ENCODE data around the gene MGAM2. TPM values are rescaled to one million over a fixed set of nuclear protein-coding genes. Genes with fewer than 3 reads are reported as not detected.

Gene MGAM2
- total RNA-seq, 2 experiments from 2014 or later: not detected

DNA sequence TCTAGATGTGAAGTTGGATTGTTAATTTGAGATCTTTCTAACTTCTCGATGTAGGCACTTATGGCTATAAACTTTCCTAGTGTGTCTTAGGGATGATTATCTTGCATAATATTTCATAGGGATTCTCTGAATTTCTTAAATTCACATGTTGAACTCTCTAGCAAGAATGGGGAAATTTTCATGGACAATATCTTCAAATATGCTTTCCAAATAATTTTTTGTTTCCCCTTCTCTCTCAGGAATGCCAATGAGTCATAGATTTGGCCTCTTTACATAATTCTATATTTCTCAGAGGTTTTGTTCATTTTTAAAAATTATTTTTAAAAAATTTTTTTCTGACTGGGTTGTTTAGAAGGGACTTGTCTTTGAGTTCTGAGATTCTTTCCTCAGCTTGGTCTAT is 68.9 kb downstream of the MGAM2 start:
- Mint-ChIP-seq H3K9me3 (no peaks in the 10 kb centered on the region), H3K27ac (no peak overlapping the region), H3K27me3 (peaks cover 4% of the 10 kb centered on the region), H3K36me3 (no peaks in the 10 kb centered on the region), H3K4me3 (no peak overlapping the region), H3K4me1 (peaks cover 5% of the 10 kb centered on the region)
- DNase-seq: no peak

DNA sequence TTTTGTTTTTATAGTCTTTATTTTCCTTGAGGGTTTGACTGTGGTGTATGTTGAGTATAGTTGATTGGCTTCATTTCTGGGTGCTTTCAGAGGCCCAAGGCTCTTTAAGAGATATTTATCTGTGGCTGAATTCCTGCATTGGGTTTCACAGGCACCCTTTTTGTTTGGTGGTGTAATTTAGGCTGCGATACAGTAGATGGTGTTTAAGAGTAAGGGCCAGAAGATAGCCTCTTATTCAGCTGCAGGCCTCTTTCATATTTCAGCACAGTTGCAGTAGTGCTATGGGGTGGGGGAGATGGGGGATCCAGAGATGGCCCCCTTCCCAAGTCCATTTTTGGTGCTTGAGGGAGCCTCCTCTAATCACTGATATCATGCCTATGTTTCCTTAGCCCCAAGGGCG is 69.7 kb downstream of the MGAM2 start:
- Mint-ChIP-seq H3K36me3 (no peaks in the 10 kb centered on the region), H3K27me3 (peaks cover 4% of the 10 kb centered on the region), H3K27ac (no peak overlapping the region), H3K4me3 (no peak overlapping the region), H3K4me1 (peaks cover 5% of the 10 kb centered on the region), H3K9me3 (no peaks in the 10 kb centered on the region)
- DNase-seq: no peak

DNA sequence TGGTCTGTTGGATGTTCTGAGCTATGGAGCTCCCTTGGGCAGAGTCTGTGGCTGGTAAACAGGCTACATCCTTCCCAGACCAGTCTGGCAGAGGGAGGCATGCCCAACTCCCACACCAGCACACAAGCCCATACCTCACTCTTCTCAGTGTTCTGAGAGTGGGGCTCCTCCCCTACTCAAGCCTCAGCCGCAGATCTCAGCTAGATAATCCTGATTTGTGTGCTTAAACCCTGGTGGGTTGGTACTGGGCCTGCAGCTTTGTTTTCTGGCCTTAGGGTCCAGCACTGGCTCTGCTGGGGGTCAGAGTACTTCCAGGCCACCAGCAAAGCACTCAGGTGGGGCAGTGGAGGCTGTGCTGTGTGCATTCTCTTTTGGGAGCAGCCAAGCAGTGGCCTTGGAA is 70.4 kb downstream of the MGAM2 start:
- Mint-ChIP-seq H3K36me3 (no peaks in the 10 kb centered on the region), H3K27ac (no peak overlapping the region), H3K4me1 (peaks cover 5% of the 10 kb centered on the region), H3K9me3 (no peaks in the 10 kb centered on the region), H3K4me3 (no peak overlapping the region), H3K27me3 (peaks cover 4% of the 10 kb centered on the region)
- no peak for DNase-seq

DNA sequence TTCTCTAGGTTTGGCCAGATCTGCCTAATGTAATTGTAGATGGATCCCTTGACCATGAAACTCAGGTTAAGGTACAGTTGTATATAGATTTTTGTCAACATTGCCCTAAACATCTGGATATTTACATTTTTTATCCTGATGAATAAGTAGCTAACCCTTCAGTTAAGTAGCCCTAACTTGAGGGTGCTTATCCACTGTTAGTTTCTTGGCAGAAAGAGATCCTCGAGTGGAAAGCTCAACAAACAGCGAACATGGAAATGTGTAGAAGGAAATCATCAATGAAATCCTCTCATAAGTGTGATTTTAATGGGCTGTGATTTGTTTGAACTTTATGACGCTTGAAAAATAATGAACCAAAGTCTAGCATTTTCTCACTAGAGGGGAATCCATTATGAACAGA is 73.6 kb downstream of the MGAM2 start:
- peaks cover 3% of the 10 kb centered on the region for H3K4me1 Mint-ChIP-seq
- no peak overlapping the region for H3K4me3 Mint-ChIP-seq
- no peak for DNase-seq
- no peaks in the 10 kb centered on the region for H3K9me3 Mint-ChIP-seq
- peaks cover 4% of the 10 kb centered on the region for H3K27me3 Mint-ChIP-seq
- no peaks in the 10 kb centered on the region for H3K36me3 Mint-ChIP-seq
- H3K27ac Mint-ChIP-seq: no peak overlapping the region

DNA sequence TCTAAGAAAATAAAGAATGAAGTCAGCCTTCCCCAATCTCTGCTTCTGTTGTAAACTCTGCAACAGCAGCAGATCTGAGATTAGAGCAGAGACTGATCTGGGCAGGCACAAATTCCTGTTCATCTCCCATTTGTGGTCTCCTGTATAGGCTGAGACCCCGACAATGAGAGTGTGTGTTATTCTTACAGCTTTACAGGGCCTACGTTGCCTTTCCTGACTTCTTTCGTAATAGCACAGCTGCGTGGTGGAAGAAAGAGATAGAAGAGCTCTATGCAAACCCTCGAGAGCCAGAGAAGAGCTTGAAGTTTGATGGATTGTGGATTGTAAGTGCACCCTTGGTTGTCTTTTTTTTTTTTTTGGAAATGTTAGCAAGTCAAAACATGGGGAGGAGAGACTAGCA is 74.3 kb downstream of the MGAM2 start:
- no peak for DNase-seq
- no peak overlapping the region for H3K4me3 Mint-ChIP-seq
- no peaks in the 10 kb centered on the region for H3K9me3 Mint-ChIP-seq
- H3K36me3 Mint-ChIP-seq: no peaks in the 10 kb centered on the region
- H3K27ac Mint-ChIP-seq: no peak overlapping the region
- peaks cover 4% of the 10 kb centered on the region for H3K27me3 Mint-ChIP-seq
- peaks cover 3% of the 10 kb centered on the region for H3K4me1 Mint-ChIP-seq

DNA sequence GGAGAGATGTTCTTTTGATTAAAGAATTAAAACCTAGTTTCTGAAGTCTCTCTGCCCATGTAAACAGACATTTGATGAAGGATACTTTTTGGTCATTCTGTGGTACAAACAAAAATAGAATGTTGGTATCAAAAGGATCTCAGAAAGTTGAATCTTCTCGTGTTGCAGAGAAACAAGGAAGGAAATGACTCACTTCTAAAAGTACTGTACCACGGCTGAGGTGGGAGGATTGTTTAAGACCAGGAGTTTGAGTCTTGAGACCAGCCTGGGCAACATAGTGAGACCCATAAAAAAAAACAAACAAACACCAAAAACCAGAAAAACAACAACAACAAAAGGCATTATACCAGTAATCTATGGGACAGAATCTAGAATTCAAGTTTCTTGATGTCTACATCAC is 76.6 kb downstream of the MGAM2 start:
- Mint-ChIP-seq H3K9me3 (no peaks in the 10 kb centered on the region), H3K36me3 (no peaks in the 10 kb centered on the region), H3K4me3 (no peak overlapping the region), H3K4me1 (peaks cover 3% of the 10 kb centered on the region), H3K27me3 (peaks cover 4% of the 10 kb centered on the region), H3K27ac (no peak overlapping the region)
- no peak for DNase-seq

DNA sequence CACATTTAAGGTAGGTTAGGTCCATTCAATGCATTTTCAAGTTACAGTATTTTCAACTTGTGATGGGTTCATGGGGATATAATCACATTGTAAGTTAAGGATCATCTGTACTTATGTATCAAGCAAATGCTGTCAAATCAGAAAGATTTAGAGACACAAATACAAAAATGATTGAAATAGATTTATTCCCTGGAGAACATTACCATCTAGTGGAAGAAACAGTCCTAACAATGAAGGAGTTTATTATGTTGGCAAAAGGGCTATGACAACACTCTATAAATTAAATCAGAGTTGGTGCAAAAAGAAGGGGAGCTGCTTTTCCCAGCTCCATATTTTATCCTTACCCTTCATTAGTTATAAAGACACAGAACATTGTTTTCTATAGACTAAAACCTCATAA is 77.3 kb downstream of the MGAM2 start:
- Mint-ChIP-seq H3K4me1 (peaks cover 3% of the 10 kb centered on the region), H3K36me3 (no peaks in the 10 kb centered on the region), H3K27me3 (peaks cover 4% of the 10 kb centered on the region), H3K27ac (no peak overlapping the region), H3K4me3 (no peak overlapping the region), H3K9me3 (no peaks in the 10 kb centered on the region)
- DNase-seq: no peak

DNA sequence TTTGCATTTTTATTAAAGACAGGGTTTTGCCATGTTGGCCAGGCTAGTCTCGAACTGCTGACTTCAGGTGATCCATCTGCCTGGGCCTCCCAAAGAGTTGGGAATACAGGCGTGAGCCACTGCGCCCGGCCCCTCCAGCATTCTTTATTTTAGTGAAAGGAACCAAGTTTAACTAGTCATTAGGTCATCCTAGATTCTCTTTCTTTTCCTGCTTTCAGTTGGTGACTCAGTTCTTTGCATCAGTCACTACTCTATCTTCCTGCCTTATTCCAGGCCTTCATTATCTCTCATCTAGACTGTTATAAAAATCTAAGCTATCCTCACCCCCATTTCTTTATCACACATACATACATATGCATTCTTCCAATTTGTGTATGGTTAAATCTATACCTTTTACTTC is 82.7 kb downstream of the MGAM2 start:
- Mint-ChIP-seq H3K27ac (no peak overlapping the region), H3K4me1 (no peaks in the 10 kb centered on the region), H3K9me3 (no peaks in the 10 kb centered on the region), H3K36me3 (no peaks in the 10 kb centered on the region), H3K4me3 (no peak overlapping the region), H3K27me3 (peaks cover 7% of the 10 kb centered on the region)
- no peak for DNase-seq

DNA sequence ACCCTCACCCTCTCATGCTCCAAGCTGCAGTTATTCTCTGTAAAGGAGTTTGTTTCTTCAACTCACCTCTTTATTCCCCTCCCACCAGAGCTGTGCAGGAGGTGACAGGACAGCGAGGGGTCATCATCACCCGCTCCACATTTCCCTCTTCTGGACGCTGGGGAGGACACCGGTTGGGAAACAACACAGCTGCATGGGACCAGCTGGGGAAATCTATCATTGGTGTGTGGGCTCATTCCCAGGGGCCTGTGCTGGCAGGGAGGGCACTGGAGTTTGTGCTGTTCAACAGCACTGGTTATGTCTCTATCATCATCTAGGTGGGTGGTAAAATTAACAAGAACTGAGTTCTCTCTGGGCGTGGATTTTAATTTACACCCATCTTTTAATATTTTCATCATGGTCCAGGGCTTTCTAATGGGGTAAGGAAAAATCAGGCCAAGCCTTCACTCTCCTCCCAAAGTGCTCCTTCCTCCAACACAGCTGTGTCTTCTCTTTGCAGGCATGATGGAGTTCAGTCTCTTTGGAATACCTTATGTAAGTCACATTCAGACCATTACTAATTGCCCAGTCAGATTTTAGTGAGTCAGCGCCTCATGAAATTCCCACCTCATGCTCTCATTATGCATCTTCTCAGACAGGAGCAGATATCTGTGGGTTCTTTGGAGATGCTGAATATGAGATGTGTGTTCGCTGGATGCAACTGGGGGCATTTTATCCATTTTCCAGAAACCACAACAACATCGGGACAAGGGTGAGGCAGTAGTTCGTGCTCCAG is 84.7 kb downstream of the MGAM2 start:
- no peaks in the 10 kb centered on the region for H3K9me3 Mint-ChIP-seq
- H3K4me1 Mint-ChIP-seq: no peaks in the 10 kb centered on the region
- H3K27ac Mint-ChIP-seq: no peak overlapping the region
- H3K4me3 Mint-ChIP-seq: no peak overlapping the region
- DNase-seq: no peak
- H3K27me3 Mint-ChIP-seq: peaks cover 9% of the 10 kb centered on the region
- H3K36me3 Mint-ChIP-seq: no peaks in the 10 kb centered on the region

DNA sequence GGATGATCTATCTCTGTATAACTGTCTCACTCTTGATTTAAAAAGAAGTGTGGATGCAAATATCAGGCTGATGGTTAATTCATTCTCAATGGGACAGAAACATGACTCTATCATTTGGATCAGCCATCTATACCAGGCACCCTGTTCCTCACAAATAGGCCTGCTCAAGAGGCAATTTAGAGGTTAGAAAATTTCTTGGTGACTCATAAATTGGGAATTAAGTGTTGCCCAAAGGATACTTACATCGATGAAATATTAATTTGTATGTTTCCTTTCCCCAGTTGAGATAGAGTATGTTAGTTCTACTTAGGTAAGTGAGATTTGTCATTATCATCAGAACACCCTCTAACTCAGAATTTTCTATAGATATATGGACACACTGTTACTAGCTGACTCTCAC is 88.7 kb downstream of the MGAM2 start:
- Mint-ChIP-seq H3K9me3 (no peaks in the 10 kb centered on the region), H3K36me3 (no peaks in the 10 kb centered on the region), H3K27ac (no peak overlapping the region), H3K27me3 (peaks cover 25% of the 10 kb centered on the region), H3K4me1 (no peaks in the 10 kb centered on the region), H3K4me3 (no peak overlapping the region)
- DNase-seq: no peak

DNA sequence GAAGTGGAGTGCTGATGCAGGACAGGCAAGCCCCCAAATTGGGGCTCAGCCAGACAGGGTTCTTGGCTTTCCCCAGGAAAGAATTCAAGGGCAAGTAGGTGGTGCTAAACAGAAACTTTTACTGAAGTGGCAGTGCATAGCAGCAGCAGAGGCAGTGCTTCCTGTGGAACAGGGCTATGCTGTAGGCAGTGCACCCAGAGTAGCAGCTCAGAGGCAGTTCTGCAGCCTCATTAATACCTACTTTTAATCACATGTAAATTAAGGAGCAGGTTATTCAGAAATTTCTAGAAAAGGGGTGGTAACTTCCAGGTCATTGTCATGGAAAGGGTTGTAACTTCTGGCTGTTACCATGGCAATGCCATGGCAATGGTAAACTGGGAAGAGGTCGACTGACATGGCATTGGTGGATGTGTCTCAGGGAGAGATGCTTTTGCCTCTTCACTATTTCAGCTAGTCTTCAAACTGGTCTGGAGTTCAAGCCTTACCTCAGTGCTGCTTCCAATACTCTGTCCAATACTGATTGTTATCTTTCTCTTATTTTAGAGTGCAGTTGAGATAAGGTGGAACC is 117.1 kb downstream of the MGAM2 start:
- Mint-ChIP-seq H3K27me3 (peaks cover 16% of the 10 kb centered on the region), H3K27ac (no peak overlapping the region), H3K4me3 (no peak overlapping the region), H3K9me3 (no peaks in the 10 kb centered on the region), H3K36me3 (no peaks in the 10 kb centered on the region), H3K4me1 (no peaks in the 10 kb centered on the region)
- no peak for DNase-seq

DNA sequence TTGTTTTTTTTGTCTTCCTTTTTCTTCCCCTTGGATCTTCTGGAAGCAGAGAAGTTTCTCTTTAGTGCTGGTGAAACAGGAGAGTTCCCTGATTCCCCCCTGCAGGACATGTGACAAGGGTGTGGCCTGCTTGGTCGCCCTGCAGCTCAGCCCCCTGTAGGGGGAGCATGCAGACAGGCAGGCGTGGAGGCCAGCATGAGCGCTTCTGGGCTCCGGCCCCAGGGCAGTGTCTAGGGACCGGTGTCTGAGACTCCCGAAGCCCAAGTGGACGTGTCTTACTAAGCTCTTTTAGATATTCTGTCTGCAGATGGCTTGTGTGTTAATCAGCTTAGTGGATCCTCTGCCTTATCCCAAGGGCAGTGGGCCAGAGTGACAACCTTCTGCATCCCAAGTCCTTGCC is 120.2 kb downstream of the MGAM2 start:
- DNase-seq: peak; percentile 2
- Mint-ChIP-seq H3K4me3 (no peak overlapping the region), H3K27me3 (peaks cover 25% of the 10 kb centered on the region), H3K27ac (no peak overlapping the region), H3K4me1 (no peaks in the 10 kb centered on the region), H3K36me3 (no peaks in the 10 kb centered on the region), H3K9me3 (no peaks in the 10 kb centered on the region)

DNA sequence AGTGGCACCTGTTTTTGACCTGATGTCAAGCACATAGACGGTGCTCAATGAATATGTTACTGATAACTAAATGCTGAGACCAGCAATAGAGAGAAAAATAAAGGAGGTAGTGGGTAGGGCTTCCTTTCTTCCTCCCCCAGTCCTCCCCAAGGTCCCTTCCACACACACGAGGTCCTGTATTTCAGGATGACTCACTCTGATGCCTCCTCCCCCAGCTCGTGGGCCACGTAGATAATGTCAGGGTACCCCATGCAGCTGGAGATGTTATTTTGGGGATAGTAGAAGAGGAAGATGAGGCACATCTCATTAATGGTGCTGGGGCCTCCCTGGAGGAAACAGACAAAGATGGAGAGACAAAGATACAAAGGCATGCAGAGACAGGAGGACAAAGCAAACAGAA is 129.0 kb downstream of the MGAM2 start:
- Mint-ChIP-seq H3K4me1 (peaks cover 2% of the 10 kb centered on the region), H3K36me3 (no peaks in the 10 kb centered on the region), H3K27me3 (peaks cover 21% of the 10 kb centered on the region), H3K27ac (no peak overlapping the region), H3K4me3 (no peak overlapping the region), H3K9me3 (no peaks in the 10 kb centered on the region)
- no peak for DNase-seq

DNA sequence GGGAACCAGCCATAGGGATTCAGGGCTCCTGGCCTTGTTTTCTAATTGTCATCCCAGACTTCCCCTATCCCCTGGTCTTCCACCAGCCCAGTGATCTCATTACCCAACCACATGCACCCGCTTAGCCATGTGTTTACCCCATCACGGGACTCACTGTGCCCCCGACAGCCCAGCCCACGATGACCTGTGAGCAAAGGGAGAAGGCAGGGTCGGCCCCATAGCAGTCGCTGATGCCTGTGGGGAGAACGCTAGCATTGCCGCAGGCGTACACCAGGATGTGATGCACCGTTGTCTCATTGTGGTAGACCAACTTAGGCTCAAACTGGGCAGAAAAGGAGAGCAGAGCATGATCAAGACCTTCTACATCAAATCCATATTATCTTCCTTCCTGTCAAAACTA is 132.3 kb downstream of the MGAM2 start:
- Mint-ChIP-seq H3K4me1 (peaks cover 2% of the 10 kb centered on the region), H3K27ac (no peak overlapping the region), H3K27me3 (peaks cover 13% of the 10 kb centered on the region), H3K36me3 (no peaks in the 10 kb centered on the region), H3K9me3 (no peaks in the 10 kb centered on the region), H3K4me3 (no peak overlapping the region)
- DNase-seq: no peak

DNA sequence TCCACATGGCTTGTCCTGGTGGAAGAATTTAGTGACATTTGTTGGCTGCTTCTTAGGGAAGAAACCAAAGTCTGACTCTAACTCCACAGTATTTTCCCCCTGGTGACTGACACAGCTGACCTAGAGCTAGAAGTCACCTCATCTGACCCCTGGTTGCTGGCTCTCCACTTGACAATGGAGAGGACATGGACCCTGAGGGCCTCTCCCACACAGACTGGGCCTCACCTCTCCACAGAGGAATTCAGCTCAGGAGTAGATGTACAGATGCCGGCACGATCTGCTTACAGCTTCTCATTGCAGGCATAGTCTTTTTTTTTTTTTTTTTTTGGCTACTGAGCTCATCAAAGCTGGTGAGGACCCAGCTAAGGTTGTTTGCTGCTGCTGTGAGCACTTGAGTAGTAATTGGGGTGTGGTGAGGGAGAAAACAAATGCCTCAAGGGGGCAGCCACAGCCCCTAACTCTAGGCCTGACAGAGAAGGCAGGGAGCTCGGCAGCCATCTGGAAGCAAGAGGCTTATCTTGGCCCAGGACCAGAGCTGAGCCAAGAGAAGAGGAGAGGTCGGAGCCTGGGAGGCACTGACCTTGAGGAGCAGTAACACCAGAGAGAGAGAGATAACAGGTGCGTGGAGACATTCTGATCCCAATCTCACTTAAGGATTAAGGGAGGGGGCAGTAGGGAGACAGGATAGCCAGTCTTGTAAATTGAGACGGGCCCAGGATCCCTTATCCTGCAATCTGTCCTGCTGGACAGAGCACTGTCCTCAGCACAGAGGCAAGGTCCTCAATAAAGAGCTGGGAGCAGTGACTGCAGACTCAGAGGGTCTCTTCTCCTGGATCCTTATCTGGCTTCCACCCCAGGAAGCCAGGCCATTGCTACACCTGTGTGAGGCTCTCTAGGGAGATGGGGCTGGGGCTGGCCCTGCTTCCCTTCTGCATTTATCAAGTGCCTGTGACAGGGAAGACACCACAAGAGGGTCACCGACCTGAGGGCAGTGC is 136.9 kb downstream of the MGAM2 start:
- Mint-ChIP-seq H3K27ac (peak overlapping the region; percentile 39), H3K36me3 (no peaks in the 10 kb centered on the region)

More for the DNA sequence above, 136.9 kb downstream of the MGAM2 start:
- Mint-ChIP-seq H3K4me1 (no peaks in the 10 kb centered on the region), H3K27me3 (peaks cover 8% of the 10 kb centered on the region), H3K9me3 (no peaks in the 10 kb centered on the region), H3K4me3 (no peak overlapping the region)
- no peak for DNase-seq

Data from activated naive CD8-positive, alpha-beta T cell treated with anti-CD3 and anti-CD28 coated beads for 36 hours (primary cell).